Right lobe of liver (tissue), 4 donors: ENCODE measurements around the gene OR2F2.

Source experiments
- POLR2A ChIP-seq: fragments of 450-650 bp; IDR thresholded peaks from one replicate; pipeline ENCODE4 v1.6.1; 2017; ENCODE audit warnings: antibody characterized with exemption, mild to moderate bottlenecking
- TF ChIP-seq, protein P1 (sequence below), 4 donors: fragments of 200-600 bp in 3 of 4; fragments of 450-650 bp in 1 of 4; IDR thresholded peaks; one replicate each; pipeline versions ENCODE4 v1.5.1 to v1.8.0; 2016 to 2022; ENCODE audit warnings: antibody characterized with exemption in 4 of 4, mild to moderate bottlenecking in 2 of 4
- donor health status: DM: no; HTN: no; CAD: no.
- donor health status: DM: no; HTN: no; CAD: no.
- donor health status: DM: no; HTN: yes; CAD: no.

- TF ChIP-seq, protein P1, sequence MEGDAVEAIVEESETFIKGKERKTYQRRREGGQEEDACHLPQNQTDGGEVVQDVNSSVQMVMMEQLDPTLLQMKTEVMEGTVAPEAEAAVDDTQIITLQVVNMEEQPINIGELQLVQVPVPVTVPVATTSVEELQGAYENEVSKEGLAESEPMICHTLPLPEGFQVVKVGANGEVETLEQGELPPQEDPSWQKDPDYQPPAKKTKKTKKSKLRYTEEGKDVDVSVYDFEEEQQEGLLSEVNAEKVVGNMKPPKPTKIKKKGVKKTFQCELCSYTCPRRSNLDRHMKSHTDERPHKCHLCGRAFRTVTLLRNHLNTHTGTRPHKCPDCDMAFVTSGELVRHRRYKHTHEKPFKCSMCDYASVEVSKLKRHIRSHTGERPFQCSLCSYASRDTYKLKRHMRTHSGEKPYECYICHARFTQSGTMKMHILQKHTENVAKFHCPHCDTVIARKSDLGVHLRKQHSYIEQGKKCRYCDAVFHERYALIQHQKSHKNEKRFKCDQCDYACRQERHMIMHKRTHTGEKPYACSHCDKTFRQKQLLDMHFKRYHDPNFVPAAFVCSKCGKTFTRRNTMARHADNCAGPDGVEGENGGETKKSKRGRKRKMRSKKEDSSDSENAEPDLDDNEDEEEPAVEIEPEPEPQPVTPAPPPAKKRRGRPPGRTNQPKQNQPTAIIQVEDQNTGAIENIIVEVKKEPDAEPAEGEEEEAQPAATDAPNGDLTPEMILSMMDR (IDR thresholded peaks at IDR 0.05) = no peak
- TF ChIP-seq POLR2A = no peak
Observed at GRCh38 chr7:143953421-143953820, 18.4 kb downstream of the OR2F2 start.
